Fibroblast of lung (primary cell): ENCODE data around the gene CAMKV. TPM values are rescaled to one million over a fixed set of nuclear protein-coding genes. Genes with fewer than 3 reads are reported as not detected.

Experiments
- DNase-seq, 2 donors: peaks; one replicate each; pipeline versions ENCODE4 v3.0.0 to v3.0.0-alpha.2; 2010; ENCODE audit warnings: low read depth in 2 of 2
- H2AFZ ChIP-seq: 2 replicates; pipeline ENCODE4 v1.5.1; 2012; ENCODE audit warnings: low read length, control low read depth, inconsistent platforms
- H3K27ac ChIP-seq: 2 replicates; pipeline ENCODE4 v1.5.1; 2011; ENCODE audit warnings: low read length, control low read depth; ENCODE audit not compliant: insufficient read depth
- H3K27me3 ChIP-seq: 2 replicates; pipeline ENCODE4 v1.5.1; 2011; ENCODE audit warnings: mild to moderate bottlenecking, low read length; ENCODE audit not compliant: control insufficient read depth, insufficient read depth
- H3K36me3 ChIP-seq: 2 replicates; pipeline ENCODE4 v1.5.1; 2011; ENCODE audit warnings: low read length; ENCODE audit not compliant: control insufficient read depth, insufficient read depth
- H3K4me1 ChIP-seq: 2 replicates; pipeline ENCODE4 v1.5.1; 2011; ENCODE audit warnings: low read length; ENCODE audit not compliant: control insufficient read depth, insufficient read depth; ENCODE audit errors: extremely low read depth
- H3K4me2 ChIP-seq: 2 replicates; pipeline ENCODE4 v1.5.1; 2011; ENCODE audit warnings: low read length, control low read depth; ENCODE audit not compliant: insufficient read depth; ENCODE audit errors: extremely low read depth
- H3K4me3 ChIP-seq, 4 experiments: fragments of 200-600 bp in 1 of 4; sonication (generic) in 1 of 4; replicated peaks in 1 of 4; 2 replicates each; pipeline ENCODE4 v1.5.1; 2011 to 2016; ENCODE audit warnings: low read length in 4 of 4, low read depth in 3 of 4, mild to moderate bottlenecking in 3 of 4, control low read depth in 2 of 4, inconsistent platforms in 1 of 4, mixed read lengths in 1 of 4; ENCODE audit not compliant: insufficient read depth in 1 of 4; ENCODE audit errors: control extremely low read depth in 1 of 4
- H3K79me2 ChIP-seq: 2 replicates; pipeline ENCODE4 v1.5.1; 2012; ENCODE audit warnings: mild to moderate bottlenecking, low read length, inconsistent platforms; ENCODE audit not compliant: control insufficient read depth, insufficient read depth
- H3K9ac ChIP-seq: 2 replicates; pipeline ENCODE4 v1.5.1; 2011; ENCODE audit warnings: mild to moderate bottlenecking, low read length, control low read depth; ENCODE audit not compliant: insufficient read depth
- H3K9me3 ChIP-seq: 2 replicates; pipeline ENCODE4 v1.5.1; 2012; ENCODE audit warnings: low read depth, low read length; ENCODE audit not compliant: control insufficient read depth, insufficient read depth
- H4K20me1 ChIP-seq: 2 replicates; pipeline ENCODE4 v1.5.1; 2011; ENCODE audit warnings: low read length; ENCODE audit not compliant: control insufficient read depth, insufficient read depth; ENCODE audit errors: extremely low read depth
- EZH2 ChIP-seq: IDR thresholded peaks from 2 replicates; pipeline ENCODE4 v1.5.1; 2012; ENCODE audit warnings: low read length, control low read depth, mild to moderate bottlenecking; ENCODE audit errors: missing control alignments
- polyA plus RNA-seq, 2 donors: library from polyadenylated mRNA; depleted of rRNA in 1 of 2; stranded (reverse) in 1 of 2; unstranded in 1 of 2; fragments of >200 nt; gene quantifications; 2 replicates each; pipeline ENCODE4 v1.2.1, GENCODE V29; 2011 to 2012; ENCODE audit warnings: missing spikeins in 1 of 2
- total RNA-seq: library from RNA; depleted of rRNA; stranded (reverse); fragments of >200 nt; gene quantifications from 2 replicates; pipeline ENCODE4 v1.2.1, GENCODE V29; 2014
- TF ChIP-seq, protein P1 (sequence below), 2 donors: IDR thresholded peaks in 1 of 2; conservative IDR thresholded peaks in 1 of 2; 1 replicate in 1 of 2; 2 replicates in 1 of 2; pipeline ENCODE4 v1.5.1; 2011 to 2012; ENCODE audit warnings: low read length in 2 of 2, control low read depth in 1 of 2, inconsistent platforms in 1 of 2, low read depth in 1 of 2, mild to moderate bottlenecking in 1 of 2

Gene CAMKV
- total and polyA plus RNA-seq, 2 donors (not counting 1 experiment from before 2014, with no cell fraction given), result 0.06 TPM; not detected in 1

GRCh38 chr3:49872801-49873281 lies 3.1 kb upstream of the CAMKV start:
- H3K9ac ChIP-seq, result no peak overlapping the region
- H3K9me3 ChIP-seq, result no peaks in the 10 kb centered on the region
- H2AFZ ChIP-seq, result no peak overlapping the region
- peaks cover 35% of the 10 kb centered on the region for H3K27me3 ChIP-seq
- H3K79me2 ChIP-seq, result no peaks in the 10 kb centered on the region
- TF ChIP-seq, protein P1, sequence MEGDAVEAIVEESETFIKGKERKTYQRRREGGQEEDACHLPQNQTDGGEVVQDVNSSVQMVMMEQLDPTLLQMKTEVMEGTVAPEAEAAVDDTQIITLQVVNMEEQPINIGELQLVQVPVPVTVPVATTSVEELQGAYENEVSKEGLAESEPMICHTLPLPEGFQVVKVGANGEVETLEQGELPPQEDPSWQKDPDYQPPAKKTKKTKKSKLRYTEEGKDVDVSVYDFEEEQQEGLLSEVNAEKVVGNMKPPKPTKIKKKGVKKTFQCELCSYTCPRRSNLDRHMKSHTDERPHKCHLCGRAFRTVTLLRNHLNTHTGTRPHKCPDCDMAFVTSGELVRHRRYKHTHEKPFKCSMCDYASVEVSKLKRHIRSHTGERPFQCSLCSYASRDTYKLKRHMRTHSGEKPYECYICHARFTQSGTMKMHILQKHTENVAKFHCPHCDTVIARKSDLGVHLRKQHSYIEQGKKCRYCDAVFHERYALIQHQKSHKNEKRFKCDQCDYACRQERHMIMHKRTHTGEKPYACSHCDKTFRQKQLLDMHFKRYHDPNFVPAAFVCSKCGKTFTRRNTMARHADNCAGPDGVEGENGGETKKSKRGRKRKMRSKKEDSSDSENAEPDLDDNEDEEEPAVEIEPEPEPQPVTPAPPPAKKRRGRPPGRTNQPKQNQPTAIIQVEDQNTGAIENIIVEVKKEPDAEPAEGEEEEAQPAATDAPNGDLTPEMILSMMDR (conservative IDR thresholded peaks at IDR 0.05 in 1 of 2, IDR thresholded peaks at IDR 0.05 in 1 of 2; ENCODE audit: low read depth in 1 of 2, low read length in 2 of 2), result no peak
- H3K27ac ChIP-seq, result no peak overlapping the region
- H3K4me3 ChIP-seq, result no peak overlapping the region
- no peaks in the 10 kb centered on the region for H3K4me1 ChIP-seq
- DNase-seq, result no peak
- no peaks in the 10 kb centered on the region for H4K20me1 ChIP-seq
- H3K36me3 ChIP-seq, result no peaks in the 10 kb centered on the region
- H3K4me2 ChIP-seq, result no peak overlapping the region

GRCh38 chr3:49871531-49872153 lies 1.9 kb upstream of the CAMKV start:
- TF ChIP-seq, protein P1 (conservative IDR thresholded peaks at IDR 0.05 in 1 of 2, IDR thresholded peaks at IDR 0.05 in 1 of 2; ENCODE audit: low read depth in 1 of 2, low read length in 2 of 2), result no peak
- TF ChIP-seq EZH2, result no peak
- H3K9me3 ChIP-seq, result no peaks in the 10 kb centered on the region
- peaks cover 35% of the 10 kb centered on the region for H3K27me3 ChIP-seq
- H3K27ac ChIP-seq, result no peak overlapping the region
- no peak overlapping the region for H3K4me2 ChIP-seq
- no peaks in the 10 kb centered on the region for H4K20me1 ChIP-seq
- no peak overlapping the region for H3K9ac ChIP-seq
- no peaks in the 10 kb centered on the region for H3K4me1 ChIP-seq
- DNase-seq, result no peak
- H2AFZ ChIP-seq, result no peak overlapping the region
- H3K4me3 ChIP-seq, result no peak overlapping the region
- H3K79me2 ChIP-seq, result no peaks in the 10 kb centered on the region
- H3K36me3 ChIP-seq, result no peaks in the 10 kb centered on the region

DNA sequence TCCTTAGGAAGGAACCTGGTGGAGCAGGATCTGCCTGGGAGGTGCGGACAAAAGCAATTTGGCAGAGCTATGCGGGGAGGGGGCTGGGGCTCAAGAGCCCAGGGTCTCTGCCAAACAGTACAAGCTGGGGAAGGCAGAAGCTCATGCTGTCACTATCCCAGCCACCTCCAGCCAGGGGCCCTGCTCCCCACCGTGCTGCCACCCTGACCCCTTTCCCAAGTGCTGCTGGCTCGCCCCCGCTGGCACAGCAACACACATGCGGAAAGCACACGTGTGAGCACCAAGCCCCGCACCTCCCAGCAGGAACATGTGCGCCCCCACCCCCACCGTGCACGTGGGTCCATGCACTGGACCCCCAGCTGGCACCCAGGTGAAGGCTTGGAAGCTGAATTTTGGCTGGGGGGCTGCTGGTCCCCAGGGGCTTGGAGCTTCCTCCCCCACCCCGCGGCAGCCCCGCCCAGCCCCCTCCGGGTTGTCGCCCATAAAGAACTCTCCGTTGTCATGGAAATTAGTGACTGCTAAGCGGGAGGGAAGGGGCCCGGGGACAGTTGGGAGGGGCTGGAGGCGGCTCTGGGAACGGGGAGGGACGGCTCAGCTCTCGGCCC lies 742 bp downstream of the CAMKV start:
- Histone ChIP-seq H3K27ac (no peak overlapping the region), H4K20me1 (no peaks in the 10 kb centered on the region), H3K4me3 (no peak overlapping the region), H3K9me3 (no peaks in the 10 kb centered on the region), H2AFZ (no peak overlapping the region), H3K4me2 (no peak overlapping the region), H3K9ac (no peak overlapping the region), H3K79me2 (no peaks in the 10 kb centered on the region), H3K4me1 (no peaks in the 10 kb centered on the region), H3K36me3 (no peaks in the 10 kb centered on the region), H3K27me3 (peaks cover 51% of the 10 kb centered on the region)
- DNase-seq, result no peak
- peak; percentile 71 for TF ChIP-seq EZH2
- TF ChIP-seq, protein P1 (conservative IDR thresholded peaks at IDR 0.05 in 1 of 2, IDR thresholded peaks at IDR 0.05 in 1 of 2; ENCODE audit: low read depth in 1 of 2, low read length in 2 of 2), result no peak
